Measurements from ENCODE around the gene GFM1. TPM values are rescaled to one million over a fixed set of nuclear protein-coding genes. Genes with fewer than 3 reads are reported as not detected.

The GFM1 gene
- total and polyA plus RNA-seq, 2 experiments from 2014 or later: 24.5 to 59.9 TPM

DNA sequence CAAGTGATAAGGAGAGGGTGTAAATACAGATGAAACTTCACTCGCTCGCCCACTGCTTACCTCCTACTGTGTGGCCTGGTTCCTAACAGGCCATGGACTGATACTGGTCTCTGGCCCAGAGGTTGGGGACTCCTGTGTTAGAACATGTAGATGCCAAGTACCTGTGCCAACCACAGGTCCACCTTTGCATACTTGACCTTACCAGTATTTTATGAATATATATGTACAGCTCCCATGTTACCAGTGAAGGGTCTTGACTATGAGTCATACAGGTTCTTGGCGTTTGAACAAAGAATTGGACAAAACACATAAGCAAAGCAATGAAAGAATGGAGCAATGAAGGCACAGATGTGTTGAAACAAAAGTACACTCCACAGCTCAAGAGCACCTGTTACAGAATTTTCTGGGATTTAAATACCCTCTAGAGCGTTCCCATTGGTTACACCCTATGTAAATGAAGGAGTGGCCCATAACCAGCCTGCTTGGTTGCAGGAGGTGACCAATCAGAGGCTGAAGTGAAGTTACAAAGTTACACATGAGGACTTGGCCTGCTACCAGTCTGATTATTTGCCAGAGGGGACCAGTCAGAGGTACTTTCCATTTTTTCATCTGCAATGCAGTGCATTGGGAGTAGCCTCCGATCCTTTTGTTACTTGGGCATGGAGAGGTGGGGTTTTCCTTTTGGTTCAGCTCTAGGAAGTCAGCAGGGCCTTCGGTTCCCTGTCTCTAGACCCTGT, 1.7 kb upstream of the GFM1 start:
- H3K27ac Mint-ChIP-seq: no peak overlapping the region
- H3K27me3 Mint-ChIP-seq (ENCODE audit: insufficient read depth, low read depth, poor library complexity): no peaks in the 10 kb centered on the region
- Histone ChIP-seq H2AFZ (no peak overlapping the region), H3K27me3 (ENCODE audit: insufficient read depth) (no peaks in the 10 kb centered on the region), H3K4me1 (ENCODE audit: insufficient read depth) (peaks cover 4% of the 10 kb centered on the region; the same call in 1 of the 2 replicates), H3K36me3 (ENCODE audit: insufficient read depth) (peaks cover 6% of the 10 kb centered on the region; the same call in 1 of the 2 replicates), H3K4me2 (no peak overlapping the region), H3K4me3 (no peak overlapping the region), H3K9me2 (ENCODE audit: insufficient read depth) (no peaks in the 10 kb centered on the region), H3F3A (replicated peaks; ENCODE audit: low read depth) (no peaks in the 10 kb centered on the region), H4K20me1 (replicated peaks; ENCODE audit: insufficient read depth) (0 out of 2 replicates have a peak, but pooled peaks cover 3% of the 10 kb centered on the region), H3K79me2 (replicated peaks; ENCODE audit: insufficient read depth) (peaks cover 32% of the 10 kb centered on the region), H3K27ac (ENCODE audit: low read depth) (no peak overlapping the region)
- TF ChIP-seq ZNF331 (CRISPR knock-in tag; IDR thresholded peaks at IDR 0.05; ENCODE audit: low read depth) (no peak), CREB1 (CRISPR knock-in tag; IDR thresholded peaks at IDR 0.05; ENCODE audit: low read depth) (no peak), POLR2AphosphoS5 (IDR thresholded peaks at IDR 0.05; ENCODE audit: low read depth) (no peak), EZH2 (IDR thresholded peaks at IDR 0.05; ENCODE audit: low read depth, unreplicated experiment) (no peak), EZH2phosphoT487 (IDR thresholded peaks at IDR 0.05; ENCODE audit: unreplicated experiment) (no peak), NANOG (IDR thresholded peaks at IDR 0.05; ENCODE audit: borderline replicate concordance) (no peak), STAT1 (IDR thresholded peaks at IDR 0.05; ENCODE audit: unreplicated experiment) (no peak), JUNB (IDR thresholded peaks at IDR 0.05; ENCODE audit: unreplicated experiment) (no peak), ZNF114 (CRISPR knock-in tag; IDR thresholded peaks at IDR 0.05) (no peak)
- TF ChIP-seq, protein P1, sequence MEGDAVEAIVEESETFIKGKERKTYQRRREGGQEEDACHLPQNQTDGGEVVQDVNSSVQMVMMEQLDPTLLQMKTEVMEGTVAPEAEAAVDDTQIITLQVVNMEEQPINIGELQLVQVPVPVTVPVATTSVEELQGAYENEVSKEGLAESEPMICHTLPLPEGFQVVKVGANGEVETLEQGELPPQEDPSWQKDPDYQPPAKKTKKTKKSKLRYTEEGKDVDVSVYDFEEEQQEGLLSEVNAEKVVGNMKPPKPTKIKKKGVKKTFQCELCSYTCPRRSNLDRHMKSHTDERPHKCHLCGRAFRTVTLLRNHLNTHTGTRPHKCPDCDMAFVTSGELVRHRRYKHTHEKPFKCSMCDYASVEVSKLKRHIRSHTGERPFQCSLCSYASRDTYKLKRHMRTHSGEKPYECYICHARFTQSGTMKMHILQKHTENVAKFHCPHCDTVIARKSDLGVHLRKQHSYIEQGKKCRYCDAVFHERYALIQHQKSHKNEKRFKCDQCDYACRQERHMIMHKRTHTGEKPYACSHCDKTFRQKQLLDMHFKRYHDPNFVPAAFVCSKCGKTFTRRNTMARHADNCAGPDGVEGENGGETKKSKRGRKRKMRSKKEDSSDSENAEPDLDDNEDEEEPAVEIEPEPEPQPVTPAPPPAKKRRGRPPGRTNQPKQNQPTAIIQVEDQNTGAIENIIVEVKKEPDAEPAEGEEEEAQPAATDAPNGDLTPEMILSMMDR (conservative IDR thresholded peaks at IDR 0.05; ENCODE audit: low read depth in 2 of 2): no peak
- TF ChIP-seq, protein P2, sequence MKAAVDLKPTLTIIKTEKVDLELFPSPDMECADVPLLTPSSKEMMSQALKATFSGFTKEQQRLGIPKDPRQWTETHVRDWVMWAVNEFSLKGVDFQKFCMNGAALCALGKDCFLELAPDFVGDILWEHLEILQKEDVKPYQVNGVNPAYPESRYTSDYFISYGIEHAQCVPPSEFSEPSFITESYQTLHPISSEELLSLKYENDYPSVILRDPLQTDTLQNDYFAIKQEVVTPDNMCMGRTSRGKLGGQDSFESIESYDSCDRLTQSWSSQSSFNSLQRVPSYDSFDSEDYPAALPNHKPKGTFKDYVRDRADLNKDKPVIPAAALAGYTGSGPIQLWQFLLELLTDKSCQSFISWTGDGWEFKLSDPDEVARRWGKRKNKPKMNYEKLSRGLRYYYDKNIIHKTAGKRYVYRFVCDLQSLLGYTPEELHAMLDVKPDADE (IDR thresholded peaks at IDR 0.05): no peak
- TF ChIP-seq, protein P3, sequence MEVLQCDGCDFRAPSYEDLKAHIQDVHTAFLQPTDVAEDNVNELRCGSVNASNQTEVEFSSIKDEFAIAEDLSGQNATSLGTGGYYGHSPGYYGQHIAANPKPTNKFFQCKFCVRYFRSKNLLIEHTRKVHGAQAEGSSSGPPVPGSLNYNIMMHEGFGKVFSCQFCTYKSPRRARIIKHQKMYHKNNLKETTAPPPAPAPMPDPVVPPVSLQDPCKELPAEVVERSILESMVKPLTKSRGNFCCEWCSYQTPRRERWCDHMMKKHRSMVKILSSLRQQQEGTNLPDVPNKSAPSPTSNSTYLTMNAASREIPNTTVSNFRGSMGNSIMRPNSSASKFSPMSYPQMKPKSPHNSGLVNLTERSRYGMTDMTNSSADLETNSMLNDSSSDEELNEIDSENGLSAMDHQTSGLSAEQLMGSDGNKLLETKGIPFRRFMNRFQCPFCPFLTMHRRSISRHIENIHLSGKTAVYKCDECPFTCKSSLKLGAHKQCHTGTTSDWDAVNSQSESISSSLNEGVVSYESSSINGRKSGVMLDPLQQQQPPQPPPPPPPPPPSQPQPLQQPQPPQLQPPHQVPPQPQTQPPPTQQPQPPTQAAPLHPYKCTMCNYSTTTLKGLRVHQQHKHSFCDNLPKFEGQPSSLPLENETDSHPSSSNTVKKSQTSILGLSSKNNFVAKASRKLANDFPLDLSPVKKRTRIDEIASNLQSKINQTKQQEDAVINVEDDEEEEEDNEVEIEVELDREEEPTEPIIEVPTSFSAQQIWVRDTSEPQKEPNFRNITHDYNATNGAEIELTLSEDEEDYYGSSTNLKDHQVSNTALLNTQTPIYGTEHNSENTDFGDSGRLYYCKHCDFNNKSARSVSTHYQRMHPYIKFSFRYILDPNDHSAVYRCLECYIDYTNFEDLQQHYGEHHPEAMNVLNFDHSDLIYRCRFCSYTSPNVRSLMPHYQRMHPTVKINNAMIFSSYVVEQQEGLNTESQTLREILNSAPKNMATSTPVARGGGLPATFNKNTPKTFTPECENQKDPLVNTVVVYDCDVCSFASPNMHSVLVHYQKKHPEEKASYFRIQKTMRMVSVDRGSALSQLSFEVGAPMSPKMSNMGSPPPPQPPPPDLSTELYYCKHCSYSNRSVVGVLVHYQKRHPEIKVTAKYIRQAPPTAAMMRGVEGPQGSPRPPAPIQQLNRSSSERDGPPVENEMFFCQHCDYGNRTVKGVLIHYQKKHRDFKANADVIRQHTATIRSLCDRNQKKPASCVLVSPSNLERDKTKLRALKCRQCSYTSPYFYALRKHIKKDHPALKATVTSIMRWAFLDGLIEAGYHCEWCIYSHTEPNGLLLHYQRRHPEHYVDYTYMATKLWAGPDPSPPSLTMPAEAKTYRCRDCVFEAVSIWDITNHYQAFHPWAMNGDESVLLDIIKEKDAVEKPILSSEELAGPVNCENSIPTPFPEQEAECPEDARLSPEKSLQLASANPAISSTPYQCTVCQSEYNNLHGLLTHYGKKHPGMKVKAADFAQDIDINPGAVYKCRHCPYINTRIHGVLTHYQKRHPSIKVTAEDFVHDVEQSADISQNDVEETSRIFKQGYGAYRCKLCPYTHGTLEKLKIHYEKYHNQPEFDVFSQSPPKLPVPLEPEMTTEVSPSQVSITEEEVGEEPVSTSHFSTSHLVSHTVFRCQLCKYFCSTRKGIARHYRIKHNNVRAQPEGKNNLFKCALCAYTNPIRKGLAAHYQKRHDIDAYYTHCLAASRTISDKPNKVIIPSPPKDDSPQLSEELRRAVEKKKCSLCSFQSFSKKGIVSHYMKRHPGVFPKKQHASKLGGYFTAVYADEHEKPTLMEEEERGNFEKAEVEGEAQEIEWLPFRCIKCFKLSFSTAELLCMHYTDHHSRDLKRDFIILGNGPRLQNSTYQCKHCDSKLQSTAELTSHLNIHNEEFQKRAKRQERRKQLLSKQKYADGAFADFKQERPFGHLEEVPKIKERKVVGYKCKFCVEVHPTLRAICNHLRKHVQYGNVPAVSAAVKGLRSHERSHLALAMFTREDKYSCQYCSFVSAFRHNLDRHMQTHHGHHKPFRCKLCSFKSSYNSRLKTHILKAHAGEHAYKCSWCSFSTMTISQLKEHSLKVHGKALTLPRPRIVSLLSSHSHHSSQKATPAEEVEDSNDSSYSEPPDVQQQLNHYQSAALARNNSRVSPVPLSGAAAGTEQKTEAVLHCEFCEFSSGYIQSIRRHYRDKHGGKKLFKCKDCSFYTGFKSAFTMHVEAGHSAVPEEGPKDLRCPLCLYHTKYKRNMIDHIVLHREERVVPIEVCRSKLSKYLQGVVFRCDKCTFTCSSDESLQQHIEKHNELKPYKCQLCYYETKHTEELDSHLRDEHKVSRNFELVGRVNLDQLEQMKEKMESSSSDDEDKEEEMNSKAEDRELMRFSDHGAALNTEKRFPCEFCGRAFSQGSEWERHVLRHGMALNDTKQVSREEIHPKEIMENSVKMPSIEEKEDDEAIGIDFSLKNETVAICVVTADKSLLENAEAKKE (CRISPR knock-in tag; IDR thresholded peaks at IDR 0.05): no peak
- TF ChIP-seq, protein P4, sequence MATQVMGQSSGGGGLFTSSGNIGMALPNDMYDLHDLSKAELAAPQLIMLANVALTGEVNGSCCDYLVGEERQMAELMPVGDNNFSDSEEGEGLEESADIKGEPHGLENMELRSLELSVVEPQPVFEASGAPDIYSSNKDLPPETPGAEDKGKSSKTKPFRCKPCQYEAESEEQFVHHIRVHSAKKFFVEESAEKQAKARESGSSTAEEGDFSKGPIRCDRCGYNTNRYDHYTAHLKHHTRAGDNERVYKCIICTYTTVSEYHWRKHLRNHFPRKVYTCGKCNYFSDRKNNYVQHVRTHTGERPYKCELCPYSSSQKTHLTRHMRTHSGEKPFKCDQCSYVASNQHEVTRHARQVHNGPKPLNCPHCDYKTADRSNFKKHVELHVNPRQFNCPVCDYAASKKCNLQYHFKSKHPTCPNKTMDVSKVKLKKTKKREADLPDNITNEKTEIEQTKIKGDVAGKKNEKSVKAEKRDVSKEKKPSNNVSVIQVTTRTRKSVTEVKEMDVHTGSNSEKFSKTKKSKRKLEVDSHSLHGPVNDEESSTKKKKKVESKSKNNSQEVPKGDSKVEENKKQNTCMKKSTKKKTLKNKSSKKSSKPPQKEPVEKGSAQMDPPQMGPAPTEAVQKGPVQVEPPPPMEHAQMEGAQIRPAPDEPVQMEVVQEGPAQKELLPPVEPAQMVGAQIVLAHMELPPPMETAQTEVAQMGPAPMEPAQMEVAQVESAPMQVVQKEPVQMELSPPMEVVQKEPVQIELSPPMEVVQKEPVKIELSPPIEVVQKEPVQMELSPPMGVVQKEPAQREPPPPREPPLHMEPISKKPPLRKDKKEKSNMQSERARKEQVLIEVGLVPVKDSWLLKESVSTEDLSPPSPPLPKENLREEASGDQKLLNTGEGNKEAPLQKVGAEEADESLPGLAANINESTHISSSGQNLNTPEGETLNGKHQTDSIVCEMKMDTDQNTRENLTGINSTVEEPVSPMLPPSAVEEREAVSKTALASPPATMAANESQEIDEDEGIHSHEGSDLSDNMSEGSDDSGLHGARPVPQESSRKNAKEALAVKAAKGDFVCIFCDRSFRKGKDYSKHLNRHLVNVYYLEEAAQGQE (IDR thresholded peaks at IDR 0.05; ENCODE audit: unreplicated experiment): no peak
- DNase-seq (ENCODE audit: low spot score) (no peak), ATAC-seq (no peak)
- peaks cover 7% of the 10 kb centered on the region; the same call in 2 of the 3 replicates for H3K36me3 Mint-ChIP-seq (ENCODE audit: low read depth)
- H3K9me3 Mint-ChIP-seq: no peaks in the 10 kb centered on the region; the same call in 2 of the 3 replicates
- H3K4me1 Mint-ChIP-seq: peaks cover 5% of the 10 kb centered on the region; the same call in 2 of the 3 replicates
- no peak overlapping the region for H3K4me3 Mint-ChIP-seq
